SK-N-SH (cell line): ENCODE measurements around the gene NFKB2.

Experiments used
- CHD2 ChIP-seq: fragments of 150-350 bp; IDR thresholded peaks from 2 replicates; pipeline ENCODE4 v1.6.1; 2018; ENCODE audit warnings: low read length; ENCODE audit not compliant: partially characterized antibody
- CTCF ChIP-seq: fragments of 200-600 bp; sonication (generic); IDR thresholded peaks from 2 replicates; pipeline ENCODE4 v1.6.1; 2017; ENCODE audit warnings: antibody characterized with exemption, mild to moderate bottlenecking, moderate library complexity
- MEF2A ChIP-seq: IDR thresholded peaks from 2 replicates; pipeline ENCODE4 v1.4.0; 2012; ENCODE audit warnings: low read depth, borderline replicate concordance

GRCh38 chr10:102421507-102421756 lies 25.9 kb downstream of the NFKB2 start:
- TF ChIP-seq CTCF: no peak
- no peak for TF ChIP-seq MEF2A
- no peak for TF ChIP-seq CHD2
